GM18873 (cell line): ENCODE results near the gene PACS1.
"Not testable (repeated sequence)": the region's sequence is repeated elsewhere in the genome, so short reads cannot be mapped to it uniquely, and the experiment has no call there.

Experiments used
- ATAC-seq: cut with Tn5 transposase; IDR thresholded peaks from one replicate; pipeline ENCODE4 v1.9.1; 2021; ENCODE audit warnings: mild to moderate bottlenecking, moderate library complexity, moderate number of reproducible peaks; ENCODE audit not compliant: unreplicated experiment, low FRiP score

The PACS1 gene

DNA sequence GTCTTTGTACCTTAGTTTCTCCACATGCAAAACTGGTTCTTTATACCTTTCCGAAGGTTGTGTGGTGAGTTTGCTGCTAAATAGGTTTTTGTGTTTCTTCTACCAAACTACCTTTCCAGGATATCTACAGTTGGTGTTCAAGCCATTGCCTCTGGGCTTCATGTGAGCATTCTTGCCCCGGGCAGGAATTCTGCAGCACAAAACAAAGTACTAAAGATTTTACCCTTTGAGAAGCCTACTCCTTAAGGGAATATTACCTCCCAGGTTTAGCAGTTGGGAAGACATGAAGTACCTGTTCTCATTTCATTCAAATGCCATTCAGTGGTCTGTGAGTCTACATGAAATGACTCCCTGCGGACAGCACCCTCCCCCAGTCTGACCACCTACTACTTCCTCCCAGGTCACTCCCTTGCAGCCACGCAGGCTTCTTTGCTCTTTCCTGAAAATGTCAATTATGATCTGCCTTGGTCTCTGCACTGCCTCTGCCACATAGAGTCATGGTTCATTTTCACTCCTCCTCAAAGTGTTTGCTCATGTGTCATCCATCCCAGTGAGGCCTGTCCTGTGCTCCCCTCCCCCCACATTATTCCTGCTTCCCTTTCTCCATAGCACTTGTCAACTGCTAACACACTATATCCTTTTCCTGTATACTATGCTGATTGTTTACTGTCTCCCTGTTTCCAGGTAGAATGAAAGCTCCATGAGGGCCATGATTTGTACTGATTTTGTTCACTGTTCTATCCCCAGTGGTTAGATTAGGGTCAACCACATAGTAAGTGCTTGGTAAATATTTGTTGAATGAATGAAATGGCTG lies 36.9 kb downstream of the PACS1 start:
- no peak for ATAC-seq

GRCh38 chr11:66107600-66108510 lies 37.8 kb downstream of the PACS1 start:
- no peak for ATAC-seq

GRCh38 chr11:66109294-66109693 lies 39.2 kb downstream of the PACS1 start:
- no peak for ATAC-seq

DNA sequence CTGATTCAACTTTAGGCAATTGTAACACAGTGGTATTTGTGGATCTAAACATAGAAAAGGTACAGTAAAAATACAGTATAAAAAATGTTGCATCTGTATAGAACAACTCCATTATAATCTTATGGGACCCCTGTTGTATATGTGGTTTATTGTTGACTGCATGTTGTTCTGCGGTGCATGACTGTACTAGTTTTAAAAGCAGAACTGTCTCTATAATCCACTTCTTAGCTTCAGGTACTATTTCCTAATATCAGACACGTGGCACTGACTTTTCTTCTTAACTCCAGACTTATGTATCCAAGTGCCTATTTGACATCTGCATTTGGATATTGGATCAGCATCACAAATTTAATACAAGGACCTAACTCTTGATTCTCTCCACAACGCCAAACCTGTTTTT lies 41.1 kb downstream of the PACS1 start:
- no peak for ATAC-seq

GRCh38 chr11:66112041-66112491 lies 42.0 kb downstream of the PACS1 start:
- no peak for ATAC-seq

DNA sequence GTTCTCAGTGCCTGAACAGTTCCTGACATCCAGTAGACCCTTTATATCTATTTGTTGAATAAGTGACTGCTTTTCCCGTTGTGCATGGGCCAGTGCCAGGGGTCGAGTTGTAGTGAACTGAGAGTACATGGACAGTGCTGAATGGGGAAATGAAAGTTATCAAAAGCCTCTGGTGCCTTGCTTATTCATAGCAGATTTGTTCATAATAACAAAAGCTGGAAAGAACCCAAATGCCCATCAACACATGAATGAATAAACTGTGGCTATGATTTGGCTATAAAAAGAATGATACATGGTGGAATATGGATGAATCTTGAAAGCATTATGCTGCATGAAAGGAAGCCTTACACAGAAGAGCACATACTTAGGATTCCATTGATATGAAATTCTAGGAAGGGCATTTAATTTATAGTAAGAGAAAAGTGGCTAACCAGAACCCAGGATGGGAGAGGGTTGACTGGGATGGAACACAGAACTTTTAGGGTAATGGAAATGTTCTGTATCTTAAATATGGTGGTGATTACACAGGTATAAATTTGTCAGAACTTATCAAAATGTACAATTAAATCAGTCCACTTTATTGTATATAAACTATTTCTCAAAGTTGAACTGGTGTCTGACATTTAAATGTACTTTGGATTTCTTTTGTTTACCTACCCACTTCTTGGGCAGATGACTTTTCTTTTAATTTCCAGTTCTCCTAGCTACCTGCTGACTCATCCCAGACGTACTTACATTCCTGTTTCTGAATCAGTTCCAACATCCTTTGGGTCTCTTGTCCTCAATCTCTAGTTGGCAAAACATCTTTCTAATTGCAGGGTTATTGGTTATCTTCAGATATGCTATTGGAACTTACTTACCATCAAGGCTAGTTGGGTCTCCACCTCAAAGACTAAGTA lies 42.8 kb downstream of the PACS1 start:
- no peak for ATAC-seq

DNA sequence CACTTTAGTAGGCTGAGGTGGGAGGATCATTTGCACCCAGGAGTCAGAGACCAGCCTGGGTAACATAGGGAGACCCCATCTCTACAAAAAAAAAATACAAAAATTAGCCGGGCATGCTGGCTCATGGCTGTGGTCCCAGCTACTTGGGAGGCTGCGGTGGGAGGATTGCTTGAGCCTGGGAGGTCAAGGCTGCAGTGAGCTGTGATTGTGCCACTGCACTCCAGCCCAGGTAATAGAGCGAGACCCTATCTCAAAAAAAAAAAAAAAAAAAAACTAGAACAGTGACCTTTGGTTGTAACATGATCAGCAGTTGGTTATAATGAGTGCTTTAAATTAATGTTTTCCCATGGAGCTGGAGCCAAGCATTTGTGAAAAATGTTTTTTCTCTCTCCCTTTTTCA lies 44.9 kb downstream of the PACS1 start:
- not testable (repeated sequence) for ATAC-seq

DNA sequence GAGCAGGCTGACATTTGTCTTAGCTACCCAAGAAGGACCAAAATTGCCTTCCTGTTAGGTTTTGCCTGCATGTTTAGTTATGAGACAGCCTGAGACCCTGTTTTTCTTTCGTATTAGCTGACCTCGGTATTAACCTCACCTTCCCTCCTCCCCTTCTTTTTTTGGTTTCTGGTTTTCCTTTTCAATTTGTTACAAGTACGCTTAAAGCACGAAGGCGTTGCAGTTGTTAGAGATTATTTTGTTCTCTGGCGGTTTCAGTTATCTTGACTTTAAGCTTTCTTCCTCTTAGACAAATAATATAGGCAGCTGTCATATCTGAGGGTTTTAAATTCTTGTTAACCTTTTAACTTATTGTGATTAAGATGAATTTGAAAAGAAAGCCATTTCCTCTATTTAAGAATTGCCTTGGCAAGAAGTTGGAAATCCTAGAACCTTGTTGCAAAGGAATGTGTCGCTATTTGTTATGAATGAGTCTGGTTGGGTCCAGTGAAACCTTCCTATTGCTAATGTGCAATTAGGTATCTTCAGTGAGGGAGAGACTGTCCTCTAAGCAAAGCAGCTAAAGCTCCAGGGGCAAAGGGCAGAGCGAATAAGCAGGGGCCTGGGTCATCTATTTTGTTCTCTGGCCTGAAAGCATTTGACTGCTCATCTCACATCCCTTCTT lies 45.7 kb downstream of the PACS1 start:
- no peak for ATAC-seq

DNA sequence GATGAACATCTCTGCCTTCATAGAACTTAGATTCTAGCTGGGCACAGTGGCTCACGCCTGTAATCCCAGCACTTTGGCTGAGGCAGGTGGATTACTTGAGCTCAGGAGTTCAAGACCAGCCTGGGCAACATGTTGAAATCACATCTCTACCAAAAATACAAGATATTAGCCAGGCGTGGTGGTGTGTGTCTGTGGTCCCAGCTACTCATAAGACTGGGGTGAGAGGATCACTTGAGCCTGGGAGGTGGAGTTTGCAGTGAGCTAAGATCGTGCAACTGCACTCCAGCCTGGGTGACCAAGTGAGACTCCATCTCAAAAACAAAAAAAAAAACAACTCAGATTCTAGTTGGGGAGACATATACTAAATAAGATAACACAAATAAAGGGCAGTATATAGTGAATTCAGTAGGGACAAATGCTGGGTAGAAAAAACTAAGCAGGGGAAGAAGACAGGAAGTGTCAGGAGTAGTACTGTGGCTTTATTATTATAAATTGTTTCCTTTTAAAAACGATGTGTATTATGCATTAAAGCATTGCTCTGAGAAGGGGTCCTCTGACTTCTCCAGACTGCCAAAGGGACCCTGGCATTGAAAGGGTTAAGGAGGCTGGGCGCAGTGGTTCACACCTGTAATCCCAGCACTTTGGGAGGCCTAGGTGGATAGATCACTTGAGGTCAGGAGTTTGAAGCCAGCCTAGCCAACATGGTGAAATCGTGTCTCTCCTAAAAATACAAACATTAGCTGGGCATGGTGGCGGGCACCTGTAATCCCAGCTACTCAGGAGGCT lies 46.7 kb downstream of the PACS1 start:
- no peak for ATAC-seq

GRCh38 chr11:66118847-66119246 lies 48.8 kb downstream of the PACS1 start:
- no peak for ATAC-seq

GRCh38 chr11:66119348-66120133 lies 49.5 kb downstream of the PACS1 start:
- ATAC-seq = no peak

DNA sequence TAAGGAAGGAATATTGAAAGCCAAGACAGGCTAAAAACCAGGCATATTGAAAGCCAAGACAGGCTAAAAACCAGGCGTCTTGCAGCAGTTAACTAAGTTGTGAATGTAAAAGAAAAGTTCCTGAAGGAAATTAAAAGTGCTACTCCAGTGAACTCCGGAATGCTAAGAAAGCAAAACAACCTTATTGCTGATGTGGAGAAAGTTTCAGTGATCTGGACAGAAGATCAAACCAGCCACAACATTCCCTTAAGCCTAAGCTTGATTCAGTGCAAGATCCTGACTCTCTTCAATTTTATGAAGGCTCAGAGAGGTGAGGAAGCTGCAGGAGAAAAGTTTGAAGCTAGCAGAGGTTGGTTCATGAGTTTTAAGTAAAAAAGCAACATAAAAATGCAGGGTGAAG lies 51.4 kb downstream of the PACS1 start:
- ATAC-seq = no peak

GRCh38 chr11:66123902-66124301 lies 53.8 kb downstream of the PACS1 start:
- ATAC-seq = no peak

- no peak for ATAC-seq
These were observed 54.5 kb downstream of the PACS1 start for GRCh38 chr11:66124564-66124963.

DNA sequence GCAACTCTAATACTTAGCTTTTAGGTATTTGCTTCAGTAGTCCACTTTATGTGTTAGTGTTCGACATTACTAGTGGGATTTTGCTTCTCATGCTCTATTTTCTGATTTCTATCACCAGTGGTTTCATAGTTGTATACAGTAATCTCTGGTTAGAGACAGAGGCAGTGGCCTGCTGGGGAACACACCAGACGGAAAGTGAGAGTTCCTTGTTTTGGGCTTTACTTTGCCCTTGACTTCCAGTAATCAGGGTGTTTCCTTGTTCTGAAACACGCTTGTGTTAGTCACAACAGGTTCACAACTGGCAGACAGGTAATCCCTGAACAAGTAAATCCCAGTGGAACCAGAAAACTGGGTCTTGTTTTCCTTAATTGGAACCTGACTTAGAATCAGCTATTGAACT lies 56.0 kb downstream of the PACS1 start:
- ATAC-seq = no peak

DNA sequence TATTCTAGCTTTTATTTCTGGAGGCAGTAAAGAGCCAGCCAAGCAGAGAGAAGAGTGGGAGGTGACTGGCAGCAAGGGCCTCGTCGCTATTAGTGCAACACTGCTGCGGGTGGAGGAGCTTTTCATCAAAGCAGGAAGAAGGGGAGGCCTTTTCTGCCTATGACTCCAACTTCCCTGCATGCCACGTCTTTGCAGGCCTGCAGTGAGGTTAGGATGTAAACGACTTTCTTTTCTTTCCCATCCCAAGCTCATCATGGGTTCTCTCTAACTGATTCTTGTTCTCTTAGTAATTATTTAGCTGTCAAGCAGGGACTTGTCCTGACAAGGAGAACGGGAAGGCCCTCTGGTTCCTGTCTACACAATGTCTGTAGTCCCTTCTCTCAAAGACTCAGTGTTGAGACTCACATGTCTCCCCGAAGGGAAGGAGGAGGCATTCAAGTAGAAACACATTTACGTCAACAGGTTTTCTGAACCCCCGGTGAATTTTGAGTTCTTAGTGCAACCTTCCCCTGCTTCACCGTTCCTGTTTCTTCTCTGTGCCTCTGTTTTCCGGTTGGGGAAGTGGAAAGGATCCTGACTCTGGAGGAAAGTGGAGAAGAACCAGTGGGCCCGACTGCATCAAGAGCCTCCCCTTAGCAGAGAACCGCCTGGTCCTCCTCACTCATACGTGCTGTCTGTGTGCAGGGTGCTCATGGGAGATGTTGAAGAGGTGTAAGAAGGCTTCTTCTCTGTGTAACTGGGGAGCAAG lies 56.9 kb downstream of the PACS1 start:
- ATAC-seq = no peak

DNA sequence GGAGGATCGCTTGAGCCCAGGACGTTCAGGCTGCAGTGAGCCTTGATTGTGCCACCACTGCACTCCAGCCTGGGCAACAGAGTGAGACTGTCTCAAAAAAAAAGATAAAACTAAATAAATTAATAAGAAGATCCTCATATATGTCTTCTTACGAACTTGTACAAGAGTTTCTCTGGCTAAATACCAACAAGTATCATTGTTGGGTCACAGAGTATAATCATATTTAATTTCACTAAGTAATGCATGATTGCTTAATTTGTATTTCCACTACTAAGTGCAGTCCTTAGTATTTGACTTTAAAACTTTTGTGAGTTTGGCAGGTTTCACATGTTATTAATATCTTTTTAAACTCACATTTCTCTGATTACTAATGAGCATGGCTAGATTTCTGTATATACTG lies 60.9 kb downstream of the PACS1 start:
- ATAC-seq = no peak
